ENCODE results near the gene H1-8.

Gene H1-8

DNA sequence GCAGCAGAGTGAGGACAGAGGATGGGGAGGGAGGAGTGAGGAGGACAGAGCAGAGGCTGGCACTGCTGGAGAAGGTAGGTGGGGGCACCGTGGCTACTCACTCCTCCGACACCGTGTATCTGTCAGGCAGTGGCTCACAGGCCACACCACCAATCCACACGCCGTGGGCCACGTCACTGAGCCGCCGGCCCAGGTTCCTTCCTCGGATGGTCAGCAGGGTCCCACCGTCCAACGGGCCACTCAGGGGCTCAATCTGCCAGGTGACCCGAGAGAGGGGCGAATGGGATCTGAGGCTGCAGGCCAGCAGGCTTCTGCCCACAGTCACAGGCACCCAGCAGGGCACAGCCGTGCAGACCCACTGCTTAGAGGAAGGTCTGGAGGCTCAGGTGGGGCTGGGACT is 30.5 kb downstream of the H1-8 start:
- ATAC-seq (no peak), DNase-seq (no peak)

DNA sequence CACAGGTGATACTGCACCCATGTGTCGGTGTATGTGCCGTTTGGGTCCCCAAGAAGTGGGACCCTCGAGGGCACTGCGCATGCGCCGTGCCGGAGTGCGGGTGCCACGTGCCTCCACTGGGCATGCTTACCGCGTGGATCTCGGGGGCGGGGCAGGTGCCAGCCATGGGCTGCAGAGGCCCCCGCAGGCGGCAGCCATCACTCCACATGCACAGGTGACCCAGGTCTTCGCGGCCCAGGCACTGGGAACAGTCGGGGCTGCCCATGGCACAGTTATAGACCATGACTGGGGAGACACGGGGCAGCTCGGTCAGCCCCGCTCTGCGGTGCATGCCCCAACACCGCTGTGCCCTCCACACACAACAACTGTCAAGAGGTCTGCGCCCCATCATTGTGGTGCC is 31.2 kb downstream of the H1-8 start:
- ATAC-seq (no peak), DNase-seq (no peak)

- DNase-seq: no peak
- ATAC-seq: no peak
Observed at GRCh38 chr3:129575233-129575996, 32.4 kb downstream of the H1-8 start.

DNA sequence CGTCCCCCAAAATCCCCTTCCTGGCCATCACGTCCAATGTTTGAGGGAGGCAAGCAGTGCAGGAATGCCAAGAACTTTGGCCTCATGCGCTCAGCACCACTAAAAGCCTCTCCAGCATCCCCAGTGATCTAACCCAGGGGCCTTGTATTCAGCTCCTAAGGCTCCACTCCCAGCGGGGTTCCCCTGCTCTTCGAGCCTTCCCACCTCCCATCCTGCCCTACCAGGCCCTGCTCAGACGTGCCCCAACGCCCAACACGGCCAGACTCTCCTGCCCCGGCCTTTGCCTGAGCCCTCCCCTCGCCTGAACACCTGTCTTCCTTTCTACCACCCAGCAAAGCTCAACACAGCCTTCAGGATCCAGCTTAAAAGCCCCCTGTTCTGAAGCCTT is 33.0 kb downstream of the H1-8 start:
- ATAC-seq (no peak), DNase-seq (no peak)

DNA sequence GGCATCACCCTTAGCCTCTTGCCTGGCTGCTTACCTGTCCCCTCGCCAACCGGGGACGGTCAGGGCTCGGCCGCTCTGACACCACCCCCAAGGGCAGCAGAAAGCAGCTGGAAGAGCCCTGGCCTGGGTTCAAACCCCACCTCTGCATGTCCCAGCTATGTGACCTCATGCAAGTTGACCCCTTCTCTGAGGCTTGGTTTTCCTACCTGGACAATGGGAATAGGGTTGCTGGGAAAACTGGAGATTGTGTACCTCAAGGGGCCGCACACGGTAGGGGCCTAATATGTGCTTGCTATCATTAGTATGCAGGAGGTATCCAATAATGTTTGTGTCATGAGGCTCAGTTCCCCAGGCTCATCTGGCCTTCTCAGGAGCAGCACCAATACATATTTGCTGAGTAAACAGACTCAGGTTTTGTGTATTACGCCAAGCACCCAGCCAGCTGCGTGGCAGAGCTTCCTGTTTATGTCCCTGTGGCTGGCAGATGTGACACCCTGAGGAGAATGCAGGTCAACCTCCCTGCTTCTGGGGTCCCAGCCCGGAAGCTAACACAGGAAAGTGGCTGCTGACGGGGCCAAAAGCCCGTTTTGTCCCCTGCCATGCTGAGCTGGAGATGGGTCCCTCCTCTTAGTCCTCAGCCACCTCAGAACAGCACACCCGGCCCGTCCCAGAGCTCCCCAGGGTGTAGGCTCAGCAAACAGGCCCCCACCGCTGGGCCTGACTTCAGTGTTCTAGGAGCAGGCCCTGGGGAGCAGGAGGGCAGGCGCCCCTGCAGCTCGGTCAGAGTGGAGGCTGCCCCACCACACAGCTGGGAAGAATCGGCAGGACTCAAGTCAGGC is 33.8 kb downstream of the H1-8 start:
- peak; percentile 32 for ATAC-seq
- peak; percentile 49 for DNase-seq

DNA sequence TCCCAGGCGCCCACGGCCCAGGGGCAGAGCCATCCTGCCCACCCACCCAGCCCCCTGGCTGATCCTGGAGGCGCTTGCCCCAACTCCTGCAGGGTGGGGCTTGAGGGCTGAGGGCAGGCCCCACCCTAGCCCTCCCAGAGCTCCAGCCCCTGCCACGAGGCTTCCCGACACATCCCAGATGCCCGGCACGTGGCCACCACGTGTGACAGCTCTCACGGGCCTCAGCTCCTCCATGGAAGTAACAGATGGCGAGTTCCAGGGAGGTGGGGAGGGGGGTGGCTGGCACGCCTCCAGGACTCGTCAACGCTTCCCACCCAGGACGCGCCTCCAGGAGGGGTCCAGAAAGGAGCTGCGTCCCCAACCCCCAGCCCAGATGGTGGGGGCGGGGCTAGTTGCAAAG is 34.4 kb downstream of the H1-8 start:
- ATAC-seq (no peak), DNase-seq (no peak)

GRCh38 chr3:129577925-129578786 is 35.2 kb downstream of the H1-8 start:
- DNase-seq (peak; percentile 27), ATAC-seq (peak; percentile 21)

- ATAC-seq (no peak), DNase-seq (no peak)
Observed at GRCh38 chr3:129579991-129580390, 37.0 kb downstream of the H1-8 start.

DNA sequence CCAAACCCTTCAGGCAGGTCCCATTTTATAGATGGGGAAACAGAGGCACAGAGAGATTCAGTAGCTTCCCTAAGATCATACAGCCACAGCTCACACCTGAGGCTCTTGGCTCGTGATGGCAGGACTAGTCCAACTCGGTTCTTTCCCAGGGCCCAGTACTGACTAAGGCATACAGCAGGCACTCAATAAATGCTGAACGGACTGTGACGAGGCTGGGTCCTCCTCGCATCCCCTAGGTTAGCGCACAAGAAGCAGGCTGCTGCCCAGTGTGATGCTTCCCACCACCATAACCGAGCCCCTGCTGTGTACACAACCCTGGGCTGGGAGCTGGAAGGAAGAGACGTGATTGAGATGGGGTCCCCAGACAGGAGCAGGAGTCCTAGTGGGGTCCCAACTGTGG is 38.6 kb downstream of the H1-8 start:
- ATAC-seq (no peak), DNase-seq (no peak)

GRCh38 chr3:129582799-129583198 is 39.8 kb downstream of the H1-8 start:
- DNase-seq (no peak), ATAC-seq (no peak)

- no peak for ATAC-seq
Observed at GRCh38 chr3:129583289-129583688, 40.3 kb downstream of the H1-8 start.

GRCh38 chr3:129584631-129585030 is 41.7 kb downstream of the H1-8 start:
- no peak for ATAC-seq
- no peak for DNase-seq

More at GRCh38 chr3:129583289-129583688, 40.3 kb downstream of the H1-8 start:
- DNase-seq: no peak

- no peak for ATAC-seq
Observed at GRCh38 chr3:129585949-129586657, 43.1 kb downstream of the H1-8 start.

GRCh38 chr3:129586746-129587430 is 43.9 kb downstream of the H1-8 start:
- ATAC-seq (no peak), DNase-seq (no peak)

More at GRCh38 chr3:129585949-129586657, 43.1 kb downstream of the H1-8 start:
- DNase-seq: no peak

DNA sequence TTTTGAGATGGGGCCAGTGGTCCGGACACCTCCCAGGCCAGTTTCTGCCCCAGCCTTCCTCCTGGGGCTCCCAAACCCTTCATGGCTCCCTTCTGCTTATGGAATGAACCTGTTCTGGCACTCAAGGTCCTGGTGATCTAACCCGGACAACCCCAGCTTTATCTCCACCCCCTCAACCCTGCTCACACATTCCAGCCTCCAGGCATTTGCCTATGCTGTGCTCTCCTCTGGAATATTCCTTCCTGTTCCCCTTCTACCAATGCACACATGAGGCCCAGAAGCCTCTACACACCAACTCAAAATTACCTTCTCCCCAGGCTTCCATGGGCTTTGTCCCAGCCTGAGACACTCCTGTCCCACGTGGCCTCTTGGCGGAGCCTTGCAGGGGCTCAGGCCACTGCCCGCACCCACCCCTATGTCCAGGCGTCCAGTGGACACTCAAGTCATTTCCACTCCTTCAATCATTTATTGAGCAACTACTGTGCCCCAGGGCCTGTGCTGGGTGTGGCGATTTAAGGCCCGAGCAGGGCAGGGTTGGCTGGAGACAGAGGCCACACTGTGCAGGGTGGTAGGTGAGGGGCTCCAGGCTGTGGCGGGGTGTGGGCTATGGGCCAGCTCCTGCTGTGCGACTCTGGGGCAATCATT is 44.7 kb downstream of the H1-8 start:
- no peak for DNase-seq
- no peak for ATAC-seq

DNA sequence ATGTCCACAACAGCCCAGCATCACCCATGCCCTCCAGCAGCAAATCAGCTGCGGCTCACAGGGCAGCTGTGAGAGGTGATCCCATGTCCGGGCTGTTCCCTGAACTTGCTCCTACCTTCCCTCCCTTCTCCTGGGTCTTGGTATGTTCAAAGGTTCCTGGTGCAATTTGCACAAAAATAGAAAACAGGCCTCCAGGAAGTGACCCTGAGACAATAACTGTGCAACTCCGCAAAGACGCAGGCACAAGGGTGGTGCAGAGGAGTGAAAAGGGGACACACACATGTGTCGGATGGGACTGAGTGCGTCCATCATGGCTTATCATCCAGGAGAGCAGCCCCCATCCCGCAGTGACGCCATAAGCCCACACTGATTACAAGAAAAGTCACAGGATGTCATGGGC is 47.2 kb downstream of the H1-8 start:
- no peak for ATAC-seq
- no peak for DNase-seq

GRCh38 chr3:129591932-129592331 is 49.0 kb downstream of the H1-8 start:
- no peak for ATAC-seq

GRCh38 chr3:129592381-129593131 is 49.6 kb downstream of the H1-8 start:
- no peak for ATAC-seq

More at GRCh38 chr3:129591932-129592331, 49.0 kb downstream of the H1-8 start:
- no peak for DNase-seq

DNA sequence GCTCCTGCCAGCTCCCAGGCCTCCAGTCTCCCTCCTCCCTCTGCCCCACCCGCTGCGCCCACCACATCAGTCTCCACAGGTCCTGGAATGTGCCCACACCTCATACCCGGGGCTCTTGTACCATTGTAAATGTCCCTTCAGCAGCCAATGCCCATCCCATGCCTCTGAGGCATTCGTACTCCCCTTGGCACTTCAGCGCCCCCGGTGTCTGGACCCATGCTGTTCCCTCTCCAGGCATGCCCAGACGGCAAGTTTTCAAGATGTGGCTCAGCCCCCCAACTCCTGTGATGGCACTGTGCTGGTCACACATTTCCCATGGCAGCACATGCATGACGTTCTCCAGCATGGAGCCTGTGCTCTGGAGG is 50.2 kb downstream of the H1-8 start:
- ATAC-seq (no peak), DNase-seq (no peak)

More at GRCh38 chr3:129592381-129593131, 49.6 kb downstream of the H1-8 start:
- no peak for DNase-seq
